ENCODE measurements around the gene PAPSS2.

Gene PAPSS2

GRCh38 chr10:87652261-87652660 lies 7.4 kb upstream of the PAPSS2 start:
- H3K9me3 ChIP-seq (ENCODE audit: insufficient read depth, low read length), result no peaks in the 10 kb centered on the region
- no peak overlapping the region for H3K27ac ChIP-seq (ENCODE audit: low read depth, low read length)
- H3K9me2 ChIP-seq (replicated peaks; ENCODE audit: insufficient read depth, low read length), result no peaks in the 10 kb centered on the region
- H4K20me1 ChIP-seq (ENCODE audit: low read depth, low read length), result no peaks in the 10 kb centered on the region
- TF ChIP-seq CTCF (IDR thresholded peaks at IDR 0.05; ENCODE audit: insufficient read depth, low read length, poor library complexity, severe bottlenecking) (no peak), EZH2phosphoT487 (conservative IDR thresholded peaks at IDR 0.05; ENCODE audit: low read length) (no peak)
- H3K79me2 ChIP-seq (ENCODE audit: insufficient read depth, low read length), result no peaks in the 10 kb centered on the region
- no peak overlapping the region for H3K9ac ChIP-seq (ENCODE audit: low read length)
- H3K27me3 ChIP-seq (ENCODE audit: low read length), result no peaks in the 10 kb centered on the region
- H3F3A ChIP-seq (ENCODE audit: insufficient read depth), result no peaks in the 10 kb centered on the region
- H3K36me3 ChIP-seq (ENCODE audit: low read length), result no peaks in the 10 kb centered on the region
- no peak overlapping the region for H3K4me2 ChIP-seq (ENCODE audit: low read depth, low read length, poor library complexity, severe bottlenecking)
- H2AFZ ChIP-seq (ENCODE audit: low read depth, low read length, severe bottlenecking), result no peak overlapping the region
- H3K4me3 ChIP-seq (ENCODE audit: insufficient read depth, low read length, poor library complexity, severe bottlenecking), result no peak overlapping the region

GRCh38 chr10:87654212-87654611 lies 5.5 kb upstream of the PAPSS2 start:
- Histone ChIP-seq H3K4me2 (ENCODE audit: low read depth, low read length, poor library complexity, severe bottlenecking) (no peak overlapping the region), H3K9ac (ENCODE audit: low read length) (no peak overlapping the region), H3K79me2 (ENCODE audit: insufficient read depth, low read length) (no peaks in the 10 kb centered on the region), H3K27ac (ENCODE audit: low read depth, low read length) (no peak overlapping the region), H3K9me3 (ENCODE audit: insufficient read depth, low read length) (no peaks in the 10 kb centered on the region), H3F3A (ENCODE audit: insufficient read depth) (no peaks in the 10 kb centered on the region), H3K4me3 (ENCODE audit: insufficient read depth, low read length, poor library complexity, severe bottlenecking) (no peak overlapping the region), H3K9me2 (replicated peaks; ENCODE audit: insufficient read depth, low read length) (no peaks in the 10 kb centered on the region), H2AFZ (ENCODE audit: low read depth, low read length, severe bottlenecking) (no peak overlapping the region), H3K27me3 (ENCODE audit: low read length) (no peaks in the 10 kb centered on the region), H3K36me3 (ENCODE audit: low read length) (no peaks in the 10 kb centered on the region), H4K20me1 (ENCODE audit: low read depth, low read length) (no peaks in the 10 kb centered on the region)
- TF ChIP-seq CTCF (IDR thresholded peaks at IDR 0.05; ENCODE audit: insufficient read depth, low read length, poor library complexity, severe bottlenecking) (no peak), EZH2phosphoT487 (conservative IDR thresholded peaks at IDR 0.05; ENCODE audit: low read length) (no peak)

- no peaks in the 10 kb centered on the region for H3K9me3 ChIP-seq (ENCODE audit: insufficient read depth, low read length)
- no peak overlapping the region for H2AFZ ChIP-seq (ENCODE audit: low read depth, low read length, severe bottlenecking)
- H4K20me1 ChIP-seq (ENCODE audit: low read depth, low read length), result no peaks in the 10 kb centered on the region
- H3K9ac ChIP-seq (ENCODE audit: low read length), result no peak overlapping the region
- no peaks in the 10 kb centered on the region for H3K27me3 ChIP-seq (ENCODE audit: low read length)
- no peaks in the 10 kb centered on the region for H3K36me3 ChIP-seq (ENCODE audit: low read length)
- H3K79me2 ChIP-seq (ENCODE audit: insufficient read depth, low read length), result no peaks in the 10 kb centered on the region
- TF ChIP-seq CTCF (IDR thresholded peaks at IDR 0.05; ENCODE audit: insufficient read depth, low read length, poor library complexity, severe bottlenecking), result peak; percentile 70
- TF ChIP-seq EZH2phosphoT487 (conservative IDR thresholded peaks at IDR 0.05; ENCODE audit: low read length), result no peak
- H3K4me2 ChIP-seq (ENCODE audit: low read depth, low read length, poor library complexity, severe bottlenecking), result no peak overlapping the region
- H3K9me2 ChIP-seq (replicated peaks; ENCODE audit: insufficient read depth, low read length), result no peaks in the 10 kb centered on the region
- no peaks in the 10 kb centered on the region for H3F3A ChIP-seq (ENCODE audit: insufficient read depth)
- H3K27ac ChIP-seq (ENCODE audit: low read depth, low read length), result no peak overlapping the region
- H3K4me3 ChIP-seq (ENCODE audit: insufficient read depth, low read length, poor library complexity, severe bottlenecking), result no peak overlapping the region
Measured at GRCh38 chr10:87656431-87657072, 3.1 kb upstream of the PAPSS2 start.

Data from SU-DHL-6 (cell line).